Dermis blood vessel endothelial cell (primary cell): Measurements from ENCODE around the gene SPSB2. TPM values are rescaled to one million over a fixed set of nuclear protein-coding genes. Genes with fewer than 3 reads are reported as not detected.
A peak's percentile ranks its signal among the peaks of the same experiment; 100 is the strongest.

Source experiments
- DNase-seq: peaks from one replicate; pipeline ENCODE4 v3.0.0; 2010
- total RNA-seq: library from RNA; depleted of rRNA; stranded (reverse); fragments of >200 nt; gene quantifications from 2 replicates; pipeline ENCODE4 v1.2.3, GENCODE V29; 2014

Gene SPSB2
- total RNA-seq, 1 donor from 2014 or later, result 6.0 TPM

GRCh38 chr12:6850796-6851152, 22.3 kb downstream of the SPSB2 start:
- peak; percentile 19 for DNase-seq

GRCh38 chr12:6849976-6850560, 23.0 kb downstream of the SPSB2 start:
- no peak for DNase-seq

DNA sequence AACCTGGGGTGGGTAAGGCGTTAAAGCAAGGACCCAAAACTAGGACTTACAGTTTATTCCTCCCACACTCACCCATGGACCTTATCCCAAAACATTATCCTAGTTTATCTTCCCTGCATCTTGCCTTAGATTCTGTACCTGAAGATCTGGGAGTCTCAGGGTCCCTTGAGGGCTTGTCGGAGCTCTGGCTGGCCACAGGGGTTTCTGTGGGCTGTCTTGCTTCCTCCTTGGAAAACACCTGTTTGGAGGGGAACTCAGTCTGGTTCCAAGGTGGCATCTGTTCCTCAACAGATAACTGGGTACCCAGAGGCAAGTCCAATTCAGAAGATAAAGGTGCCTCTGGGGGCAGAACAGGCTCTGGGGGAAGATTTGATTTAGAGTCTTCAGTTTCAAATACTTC, 23.7 kb downstream of the SPSB2 start:
- no peak for DNase-seq

DNA sequence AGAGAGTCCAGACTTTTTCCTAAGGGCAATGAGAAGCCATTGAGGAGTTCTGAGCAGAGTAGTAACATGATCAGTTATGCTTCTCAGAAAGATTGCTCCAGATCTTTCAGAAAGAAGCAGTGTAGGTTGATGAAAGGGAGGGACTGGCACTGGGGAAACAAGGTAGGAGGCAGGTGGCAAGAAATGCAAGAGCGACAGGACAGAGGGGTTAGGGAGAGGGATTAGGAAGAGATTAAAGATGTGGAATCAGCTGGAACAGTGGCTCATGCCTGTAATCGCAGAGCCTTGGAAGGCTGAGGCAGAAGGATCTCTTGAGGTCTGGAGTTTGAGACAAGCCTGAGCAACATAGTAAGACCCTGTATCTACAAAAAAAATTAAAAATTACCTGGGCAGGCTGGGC, 25.4 kb downstream of the SPSB2 start:
- DNase-seq, result no peak

- no peak for DNase-seq
Observed at GRCh38 chr12:6846316-6846869, 26.7 kb downstream of the SPSB2 start.

DNA sequence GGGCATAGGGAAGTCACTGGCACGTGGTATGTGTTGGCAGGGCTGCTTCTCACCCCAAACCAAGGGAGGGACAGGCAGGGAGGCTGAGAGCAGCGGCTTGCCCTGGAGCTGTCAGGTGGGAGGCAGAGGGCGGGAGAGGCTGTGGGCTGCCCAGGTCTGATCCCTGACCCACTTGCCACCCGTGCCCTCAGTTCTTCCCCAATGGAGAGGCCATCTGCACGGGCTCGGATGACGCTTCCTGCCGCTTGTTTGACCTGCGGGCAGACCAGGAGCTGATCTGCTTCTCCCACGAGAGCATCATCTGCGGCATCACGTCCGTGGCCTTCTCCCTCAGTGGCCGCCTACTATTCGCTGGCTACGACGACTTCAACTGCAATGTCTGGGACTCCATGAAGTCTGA, 27.7 kb downstream of the SPSB2 start:
- DNase-seq, result no peak

- DNase-seq, result peak; percentile 25
Observed at GRCh38 chr12:6843118-6843902, 29.8 kb downstream of the SPSB2 start.

- DNase-seq, result no peak
Observed at GRCh38 chr12:6842075-6842474, 31.0 kb downstream of the SPSB2 start.

DNA sequence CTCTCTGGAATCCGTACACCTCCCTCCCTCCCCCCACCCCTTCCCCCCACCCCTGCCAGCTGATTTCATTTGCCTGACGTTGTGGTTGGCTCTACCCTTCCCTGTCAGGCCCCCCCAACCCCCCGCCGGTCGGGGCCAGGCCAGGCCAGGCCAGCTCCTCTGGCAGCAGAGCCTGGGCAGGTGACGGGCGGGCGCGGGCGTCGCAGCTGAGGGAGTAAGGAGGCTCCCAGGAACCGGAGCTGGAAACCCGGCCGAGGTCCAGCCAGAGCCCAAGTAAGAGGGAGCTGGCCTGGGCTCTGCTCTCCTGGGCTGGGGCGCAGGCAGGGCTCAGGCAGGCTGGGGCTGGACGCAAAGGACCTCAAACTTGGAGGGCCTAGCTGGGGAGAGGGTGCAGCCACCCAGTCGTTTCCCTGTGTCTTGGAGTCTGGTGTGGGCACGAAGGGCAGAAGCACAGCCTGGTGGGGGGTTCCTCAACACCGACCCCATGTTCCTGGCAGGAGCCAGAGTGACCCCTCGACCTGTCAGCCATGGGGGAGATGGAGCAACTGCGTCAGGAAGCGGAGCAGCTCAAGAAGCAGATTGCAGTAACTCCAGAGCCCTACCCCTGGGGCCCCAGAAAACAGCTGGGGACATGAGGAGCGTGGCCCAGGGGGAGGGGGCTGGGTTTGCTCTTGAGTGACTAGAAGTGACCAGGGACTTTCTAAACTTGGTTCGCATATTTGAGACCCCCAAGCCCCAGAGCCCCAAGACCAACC, 32.2 kb downstream of the SPSB2 start, which contains the start of gene GNB3:
Gene GNB3, plus strand, starts transcription at position 165 of the 755 bp plus-strand sequence. Its CDS starts 363 bp downstream, at position 528.
- no peak for DNase-seq

DNA sequence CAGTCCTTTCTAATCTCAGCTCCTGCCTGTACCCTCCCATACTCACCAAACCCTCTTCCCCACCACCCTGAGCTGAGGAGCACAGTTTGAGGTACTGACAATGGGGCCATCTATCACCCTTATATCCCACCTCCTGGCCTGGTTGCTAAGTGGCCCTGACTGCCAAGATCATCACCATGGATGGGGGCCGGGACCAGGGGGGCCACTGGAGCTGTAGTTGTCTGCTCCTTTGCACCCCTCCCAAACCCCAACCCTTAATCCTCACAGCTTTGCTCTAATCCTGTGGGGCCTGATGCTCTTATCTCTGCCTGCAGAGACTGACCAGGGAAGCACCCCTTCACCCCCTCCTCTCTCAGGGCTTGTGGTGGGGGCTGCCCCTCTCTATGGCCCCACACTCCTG, 32.8 kb downstream of the SPSB2 start:
- no peak for DNase-seq

DNA sequence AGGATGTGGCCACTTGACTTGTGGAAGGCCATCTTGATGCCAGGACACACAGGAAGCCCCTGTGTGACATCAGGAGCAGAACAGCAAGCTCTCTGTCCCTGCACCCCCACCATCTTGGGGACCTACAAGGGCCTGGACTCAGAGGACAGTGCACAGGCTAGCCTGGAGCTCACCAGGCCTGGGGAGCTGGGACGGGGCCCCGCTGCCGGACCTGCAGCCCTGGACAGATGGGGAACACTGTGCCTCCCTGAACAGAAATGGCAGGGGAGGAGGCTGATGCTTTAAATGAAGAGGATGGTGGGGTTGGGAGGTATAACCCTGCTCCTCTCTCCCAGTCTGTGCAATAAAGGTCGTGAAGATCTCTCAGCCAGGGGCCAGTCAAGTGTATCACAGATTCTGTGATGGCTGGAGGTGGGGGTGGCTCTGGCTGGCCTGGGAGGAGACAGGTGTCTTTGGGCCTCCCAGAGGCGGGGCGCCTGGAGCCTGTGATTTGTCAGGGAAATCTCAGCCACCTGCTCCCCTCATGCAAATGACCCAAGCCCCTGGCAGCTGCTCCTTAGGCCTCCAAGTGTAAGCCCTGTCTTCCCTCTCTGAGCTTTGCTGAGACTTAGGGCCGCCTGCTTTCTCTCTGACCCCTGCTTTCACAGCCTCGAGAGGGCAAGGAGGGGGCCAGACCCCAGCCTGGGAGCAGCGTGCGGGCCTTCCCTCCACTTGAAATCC, 33.5 kb downstream of the SPSB2 start:
- DNase-seq, result no peak

GRCh38 chr12:6838854-6839253, 34.2 kb downstream of the SPSB2 start:
- DNase-seq, result no peak

- DNase-seq, result no peak
Observed at GRCh38 chr12:6837370-6838060, 35.6 kb downstream of the SPSB2 start.

DNA sequence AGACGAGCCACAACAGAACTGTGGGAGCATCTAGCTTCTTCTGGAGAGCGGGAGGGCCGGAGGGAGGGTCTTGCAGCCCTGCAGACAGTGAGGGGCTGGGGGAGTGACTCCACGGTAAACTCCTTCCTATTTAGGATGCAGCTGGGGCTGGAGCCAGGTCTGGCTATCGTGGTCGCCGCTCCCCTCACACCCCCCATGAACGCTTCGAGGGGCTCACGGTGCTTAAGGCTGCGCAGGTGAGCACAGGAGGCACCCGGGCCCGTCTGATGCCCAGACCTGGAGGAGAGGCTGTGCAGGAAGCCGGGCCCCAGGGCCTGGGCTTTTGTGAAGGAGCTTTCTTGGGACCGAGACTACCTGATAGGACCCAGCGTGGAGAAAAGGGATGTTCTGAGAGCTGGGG, 36.3 kb downstream of the SPSB2 start:
- no peak for DNase-seq

DNA sequence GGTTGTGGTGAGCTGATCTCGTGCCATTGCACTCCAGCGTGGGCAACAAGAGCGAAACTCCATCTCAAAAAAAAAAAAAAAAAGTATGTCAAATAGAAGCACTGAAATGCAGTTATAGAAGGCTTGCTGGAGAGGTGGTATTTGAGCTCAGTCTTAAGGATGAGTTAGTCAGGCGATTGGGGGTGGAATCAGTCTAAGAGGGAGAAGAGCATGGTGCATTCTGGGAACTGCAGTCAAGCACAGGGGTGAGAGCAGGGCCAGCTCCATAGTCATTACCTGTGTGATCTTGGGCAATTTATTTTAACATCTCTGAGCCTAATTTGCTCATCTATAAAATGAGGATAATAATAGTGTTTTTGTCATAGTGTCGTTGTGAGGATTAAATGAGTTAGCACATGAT, 38.2 kb downstream of the SPSB2 start:
- no peak for DNase-seq

DNA sequence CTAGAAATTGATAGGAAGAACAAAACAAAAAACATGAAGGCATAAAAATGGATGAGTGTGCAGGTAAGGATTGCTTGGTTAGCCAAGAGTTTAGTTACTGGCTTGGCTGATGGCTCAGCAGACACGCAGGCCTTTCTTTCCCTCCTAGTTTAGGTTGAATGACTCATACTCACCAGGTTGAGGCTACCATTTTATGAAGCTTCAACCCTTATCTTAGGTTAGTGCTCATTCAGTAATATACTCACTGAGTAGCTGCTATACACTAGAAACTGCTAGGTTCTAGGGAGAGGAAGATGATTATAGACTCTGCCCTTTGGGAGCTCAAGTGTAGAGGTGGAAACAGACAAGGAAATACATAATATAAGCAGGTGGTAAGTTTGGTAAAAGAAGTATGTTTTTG, 38.8 kb downstream of the SPSB2 start:
- no peak for DNase-seq

GRCh38 chr12:6833189-6833890, 39.8 kb downstream of the SPSB2 start:
- DNase-seq, result no peak

GRCh38 chr12:6832125-6832524, 41.0 kb downstream of the SPSB2 start:
- no peak for DNase-seq

DNA sequence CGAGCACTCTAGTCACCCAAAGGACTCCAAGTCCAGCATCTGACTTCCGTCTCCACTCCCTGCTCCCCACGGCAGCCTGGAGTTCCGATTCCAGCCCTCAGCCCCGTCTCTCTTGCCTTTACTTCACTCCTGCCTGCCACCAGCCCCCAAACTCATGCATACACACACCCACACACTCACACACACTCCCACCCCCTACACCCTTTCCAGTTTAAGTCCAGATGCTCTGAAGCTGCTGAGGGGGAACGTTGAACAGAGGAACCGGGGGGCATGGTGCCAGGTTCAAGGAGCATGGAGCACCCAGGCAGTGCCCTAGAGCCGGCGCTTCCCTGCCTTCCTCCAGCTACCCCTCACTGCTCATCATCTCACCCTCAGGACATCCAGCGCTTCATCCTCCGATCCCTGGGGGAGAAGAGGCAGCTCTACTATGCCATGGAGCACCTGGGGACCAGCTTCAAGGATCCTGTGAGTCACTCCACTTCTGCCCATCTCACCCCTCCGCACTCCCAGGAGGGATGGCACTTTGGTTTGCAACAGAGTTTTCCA, 41.6 kb downstream of the SPSB2 start:
- DNase-seq, result no peak

GRCh38 chr12:6830999-6831398, 42.1 kb downstream of the SPSB2 start:
- DNase-seq, result no peak

DNA sequence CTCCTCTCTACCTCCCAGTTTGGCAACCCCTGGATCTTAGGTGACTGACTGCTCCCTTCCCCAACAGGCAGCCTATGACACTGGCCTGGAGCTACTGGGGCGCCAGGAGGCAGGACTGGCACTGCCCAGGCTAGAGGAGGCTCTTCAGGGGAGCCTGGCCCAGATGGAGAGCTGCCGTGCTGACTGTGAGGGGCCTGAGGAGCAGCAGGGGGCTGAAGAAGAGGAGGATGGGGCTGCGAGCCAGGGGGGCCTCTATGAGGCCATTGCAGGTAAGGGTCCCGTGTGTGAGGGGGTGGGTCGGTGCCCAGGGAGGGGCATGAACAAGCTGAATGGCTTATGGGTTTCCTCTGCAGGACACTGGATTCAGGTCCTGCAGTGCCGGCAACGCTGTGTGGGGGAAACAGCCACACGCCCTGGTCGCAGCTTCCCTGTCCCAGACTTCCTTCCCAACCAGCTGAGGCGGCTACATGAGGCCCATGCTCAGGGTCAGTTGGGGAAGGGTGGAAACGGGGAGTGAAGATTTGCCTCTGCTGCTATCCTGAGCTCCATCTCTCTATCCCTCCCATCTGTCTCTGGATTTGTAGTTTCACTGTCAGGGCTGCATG, 42.7 kb downstream of the SPSB2 start:
- DNase-seq, result no peak
